ENCODE results near the gene CEACAM6.
"Not testable (repeated sequence)": the region's sequence is repeated elsewhere in the genome, so short reads cannot be mapped to it uniquely, and the experiment has no call there.

CEACAM6 gene

GRCh38 chr19:41755328-41755913, at the start of gene CEACAM6:
Gene CEACAM6, plus strand, starts transcription at chr19:41755530. Its CDS starts 109 bp downstream, at chr19:41755639.
- DNase-seq = no peak

GRCh38 chr19:41706741-41707501, 48.4 kb upstream of the CEACAM6 start:
- peak; percentile 64 for DNase-seq

- DNase-seq = no peak
Measured at GRCh38 chr19:41707502-41707812, 47.9 kb upstream of the CEACAM6 start.

- DNase-seq = no peak
Measured at GRCh38 chr19:41707871-41708371, 47.4 kb upstream of the CEACAM6 start.

- DNase-seq = no peak
Measured at GRCh38 chr19:41708481-41708880, 46.8 kb upstream of the CEACAM6 start, which contains the start of gene CEACAM5. Gene CEACAM5, plus strand, starts transcription at chr19:41708626. Its CDS starts 106 bp downstream, at chr19:41708732.

- DNase-seq = not testable (repeated sequence)
Measured at GRCh38 chr19:41709516-41709915, 45.8 kb upstream of the CEACAM6 start.

GRCh38 chr19:41709951-41710645, 45.2 kb upstream of the CEACAM6 start:
- no peak for DNase-seq

GRCh38 chr19:41711376-41712261, 43.7 kb upstream of the CEACAM6 start:
- no peak for DNase-seq

- no peak for DNase-seq
Measured at GRCh38 chr19:41714598-41714997, 40.7 kb upstream of the CEACAM6 start.

- no peak for DNase-seq
Measured at GRCh38 chr19:41718761-41719160, 36.6 kb upstream of the CEACAM6 start.

GRCh38 chr19:41720103-41720502, 35.2 kb upstream of the CEACAM6 start:
- no peak for DNase-seq

GRCh38 chr19:41726493-41726892, 28.8 kb upstream of the CEACAM6 start:
- DNase-seq = no peak

GRCh38 chr19:41734156-41734555, 21.2 kb upstream of the CEACAM6 start:
- no peak for DNase-seq

- no peak for DNase-seq
Measured at GRCh38 chr19:41734585-41734984, 20.7 kb upstream of the CEACAM6 start.

- DNase-seq = no peak
Measured at GRCh38 chr19:41735071-41735600, 20.2 kb upstream of the CEACAM6 start.

- no peak for DNase-seq
Measured at GRCh38 chr19:41739361-41739760, 16.0 kb upstream of the CEACAM6 start.

- no peak for DNase-seq
Measured at GRCh38 chr19:41740415-41741243, 14.7 kb upstream of the CEACAM6 start.

GRCh38 chr19:41741244-41741554, 14.1 kb upstream of the CEACAM6 start:
- no peak for DNase-seq

- DNase-seq = no peak
Measured at GRCh38 chr19:41744850-41745249, 10.5 kb upstream of the CEACAM6 start.

GRCh38 chr19:41745756-41746155, 9.6 kb upstream of the CEACAM6 start:
- no peak for DNase-seq

- DNase-seq = peak; percentile 45
Measured at GRCh38 chr19:41746593-41747227, 8.6 kb upstream of the CEACAM6 start.
